ENCODE data around the gene ZFP57. TPM values are rescaled to one million over a fixed set of nuclear protein-coding genes. Genes with fewer than 3 reads are reported as not detected.

ZFP57 gene
- total RNA-seq, 1 experiment from 2014 or later = 6.4 TPM

DNA sequence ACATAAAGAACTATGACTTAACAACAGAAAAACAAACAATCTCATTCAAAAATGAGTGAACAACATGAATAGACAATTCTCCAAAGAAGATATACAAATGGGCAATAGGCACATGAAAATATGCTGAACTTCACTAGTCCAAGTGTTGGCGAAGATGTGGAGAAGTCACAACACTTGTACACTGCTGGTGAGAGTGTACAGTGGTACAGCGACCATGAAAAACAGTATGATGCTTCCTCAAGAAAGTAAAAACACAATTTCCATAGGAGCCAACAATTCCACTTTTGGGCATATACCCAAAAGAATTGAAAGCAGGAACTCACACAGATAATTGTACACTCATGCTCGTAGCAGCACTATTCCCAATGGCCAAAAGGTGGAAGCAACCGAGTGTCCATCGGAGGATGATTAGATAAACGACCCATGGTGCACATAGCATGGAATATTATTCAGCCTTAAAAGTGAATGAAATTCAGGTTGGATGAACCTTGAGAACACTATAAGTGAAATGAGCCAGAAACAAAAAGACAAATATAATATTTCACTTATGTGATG is 48.9 kb upstream of the ZFP57 start:
- DNase-seq (ENCODE audit: low spot score) (no peak), ATAC-seq (no peak)
- CTCF ChIA-PET = no interaction called here
- Mint-ChIP-seq H3K27me3 (ENCODE audit: low read depth) (peaks cover 65% of the 10 kb centered on the region), H3K36me3 (no peaks in the 10 kb centered on the region; the same call in 1 of the 2 replicates), H3K9me3 (no peaks in the 10 kb centered on the region), H3K4me3 (no peak overlapping the region), H3K4me1 (no peaks in the 10 kb centered on the region), H3K27ac (no peak overlapping the region)
- POLR2A ChIA-PET = no interaction called here
- no peak for TF ChIP-seq CREB1 (CRISPR knock-in tag; IDR thresholded peaks at IDR 0.05)
- TF ChIP-seq ZNF423 (CRISPR knock-in tag; IDR thresholded peaks at IDR 0.05) = no peak
- TF ChIP-seq, protein P1, sequence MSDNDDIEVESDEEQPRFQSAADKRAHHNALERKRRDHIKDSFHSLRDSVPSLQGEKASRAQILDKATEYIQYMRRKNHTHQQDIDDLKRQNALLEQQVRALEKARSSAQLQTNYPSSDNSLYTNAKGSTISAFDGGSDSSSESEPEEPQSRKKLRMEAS (CRISPR knock-in tag; IDR thresholded peaks at IDR 0.05) = no peak
- TF ChIP-seq ZNF121 (CRISPR knock-in tag; IDR thresholded peaks at IDR 0.05) = no peak
- TF ChIP-seq, protein P2, sequence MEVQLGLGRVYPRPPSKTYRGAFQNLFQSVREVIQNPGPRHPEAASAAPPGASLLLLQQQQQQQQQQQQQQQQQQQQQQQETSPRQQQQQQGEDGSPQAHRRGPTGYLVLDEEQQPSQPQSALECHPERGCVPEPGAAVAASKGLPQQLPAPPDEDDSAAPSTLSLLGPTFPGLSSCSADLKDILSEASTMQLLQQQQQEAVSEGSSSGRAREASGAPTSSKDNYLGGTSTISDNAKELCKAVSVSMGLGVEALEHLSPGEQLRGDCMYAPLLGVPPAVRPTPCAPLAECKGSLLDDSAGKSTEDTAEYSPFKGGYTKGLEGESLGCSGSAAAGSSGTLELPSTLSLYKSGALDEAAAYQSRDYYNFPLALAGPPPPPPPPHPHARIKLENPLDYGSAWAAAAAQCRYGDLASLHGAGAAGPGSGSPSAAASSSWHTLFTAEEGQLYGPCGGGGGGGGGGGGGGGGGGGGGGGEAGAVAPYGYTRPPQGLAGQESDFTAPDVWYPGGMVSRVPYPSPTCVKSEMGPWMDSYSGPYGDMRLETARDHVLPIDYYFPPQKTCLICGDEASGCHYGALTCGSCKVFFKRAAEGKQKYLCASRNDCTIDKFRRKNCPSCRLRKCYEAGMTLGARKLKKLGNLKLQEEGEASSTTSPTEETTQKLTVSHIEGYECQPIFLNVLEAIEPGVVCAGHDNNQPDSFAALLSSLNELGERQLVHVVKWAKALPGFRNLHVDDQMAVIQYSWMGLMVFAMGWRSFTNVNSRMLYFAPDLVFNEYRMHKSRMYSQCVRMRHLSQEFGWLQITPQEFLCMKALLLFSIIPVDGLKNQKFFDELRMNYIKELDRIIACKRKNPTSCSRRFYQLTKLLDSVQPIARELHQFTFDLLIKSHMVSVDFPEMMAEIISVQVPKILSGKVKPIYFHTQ (CRISPR knock-in tag; IDR thresholded peaks at IDR 0.05) = no peak
- TF ChIP-seq SP1 (CRISPR knock-in tag; conservative IDR thresholded peaks at IDR 0.05) = no peak
- TF ChIP-seq, protein P3, sequence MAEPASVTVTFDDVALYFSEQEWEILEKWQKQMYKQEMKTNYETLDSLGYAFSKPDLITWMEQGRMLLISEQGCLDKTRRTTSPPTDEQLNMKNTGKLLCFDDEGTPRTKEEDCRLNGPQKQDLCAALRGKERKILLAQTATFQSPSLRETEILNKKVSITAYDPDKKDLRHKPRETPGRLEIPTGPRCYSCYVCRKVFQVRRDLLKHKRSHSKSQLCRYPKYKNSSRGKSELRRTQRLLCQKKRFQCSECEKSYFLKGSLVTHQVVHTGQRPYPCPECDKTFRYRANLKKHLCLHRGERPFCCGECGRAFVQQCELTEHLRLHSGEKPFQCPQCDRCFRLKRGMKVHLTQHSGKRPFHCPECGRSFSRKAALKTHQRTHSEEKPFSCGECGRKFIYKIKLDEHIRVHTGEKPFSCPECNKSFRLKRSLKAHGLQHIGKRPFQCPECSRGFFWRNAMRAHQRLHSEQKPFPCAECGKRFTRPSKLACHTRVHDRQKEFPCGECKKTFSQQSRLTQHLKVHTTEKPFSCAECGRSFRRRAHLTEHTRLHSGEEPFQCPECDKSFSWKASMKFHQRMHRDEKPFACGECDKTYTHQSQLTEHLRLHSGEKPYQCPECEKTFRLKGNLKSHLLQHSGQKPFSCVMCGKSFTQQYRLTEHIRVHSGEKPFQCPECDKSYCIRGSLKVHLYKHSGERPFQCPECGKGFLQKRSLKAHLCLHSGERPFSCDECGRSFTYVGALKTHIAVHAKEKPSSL (CRISPR knock-in tag; conservative IDR thresholded peaks at IDR 0.05) = no peak
- TF ChIP-seq ATF1 (CRISPR knock-in tag; IDR thresholded peaks at IDR 0.05) = no peak
- no peak for TF ChIP-seq IRF2 (CRISPR knock-in tag; IDR thresholded peaks at IDR 0.05; ENCODE audit: borderline replicate concordance, low read depth)
- TF ChIP-seq ZNF396 (CRISPR knock-in tag; IDR thresholded peaks at IDR 0.05; ENCODE audit: borderline replicate concordance) = no peak
- TF ChIP-seq, protein P4, sequence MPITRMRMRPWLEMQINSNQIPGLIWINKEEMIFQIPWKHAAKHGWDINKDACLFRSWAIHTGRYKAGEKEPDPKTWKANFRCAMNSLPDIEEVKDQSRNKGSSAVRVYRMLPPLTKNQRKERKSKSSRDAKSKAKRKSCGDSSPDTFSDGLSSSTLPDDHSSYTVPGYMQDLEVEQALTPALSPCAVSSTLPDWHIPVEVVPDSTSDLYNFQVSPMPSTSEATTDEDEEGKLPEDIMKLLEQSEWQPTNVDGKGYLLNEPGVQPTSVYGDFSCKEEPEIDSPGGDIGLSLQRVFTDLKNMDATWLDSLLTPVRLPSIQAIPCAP (CRISPR knock-in tag; IDR thresholded peaks at IDR 0.05) = no peak
- TF ChIP-seq, protein P5, sequence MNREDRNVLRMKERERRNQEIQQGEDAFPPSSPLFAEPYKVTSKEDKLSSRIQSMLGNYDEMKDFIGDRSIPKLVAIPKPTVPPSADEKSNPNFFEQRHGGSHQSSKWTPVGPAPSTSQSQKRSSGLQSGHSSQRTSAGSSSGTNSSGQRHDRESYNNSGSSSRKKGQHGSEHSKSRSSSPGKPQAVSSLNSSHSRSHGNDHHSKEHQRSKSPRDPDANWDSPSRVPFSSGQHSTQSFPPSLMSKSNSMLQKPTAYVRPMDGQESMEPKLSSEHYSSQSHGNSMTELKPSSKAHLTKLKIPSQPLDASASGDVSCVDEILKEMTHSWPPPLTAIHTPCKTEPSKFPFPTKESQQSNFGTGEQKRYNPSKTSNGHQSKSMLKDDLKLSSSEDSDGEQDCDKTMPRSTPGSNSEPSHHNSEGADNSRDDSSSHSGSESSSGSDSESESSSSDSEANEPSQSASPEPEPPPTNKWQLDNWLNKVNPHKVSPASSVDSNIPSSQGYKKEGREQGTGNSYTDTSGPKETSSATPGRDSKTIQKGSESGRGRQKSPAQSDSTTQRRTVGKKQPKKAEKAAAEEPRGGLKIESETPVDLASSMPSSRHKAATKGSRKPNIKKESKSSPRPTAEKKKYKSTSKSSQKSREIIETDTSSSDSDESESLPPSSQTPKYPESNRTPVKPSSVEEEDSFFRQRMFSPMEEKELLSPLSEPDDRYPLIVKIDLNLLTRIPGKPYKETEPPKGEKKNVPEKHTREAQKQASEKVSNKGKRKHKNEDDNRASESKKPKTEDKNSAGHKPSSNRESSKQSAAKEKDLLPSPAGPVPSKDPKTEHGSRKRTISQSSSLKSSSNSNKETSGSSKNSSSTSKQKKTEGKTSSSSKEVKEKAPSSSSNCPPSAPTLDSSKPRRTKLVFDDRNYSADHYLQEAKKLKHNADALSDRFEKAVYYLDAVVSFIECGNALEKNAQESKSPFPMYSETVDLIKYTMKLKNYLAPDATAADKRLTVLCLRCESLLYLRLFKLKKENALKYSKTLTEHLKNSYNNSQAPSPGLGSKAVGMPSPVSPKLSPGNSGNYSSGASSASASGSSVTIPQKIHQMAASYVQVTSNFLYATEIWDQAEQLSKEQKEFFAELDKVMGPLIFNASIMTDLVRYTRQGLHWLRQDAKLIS (CRISPR knock-in tag; IDR thresholded peaks at IDR 0.05; ENCODE audit: borderline replicate concordance) = no peak

DNA sequence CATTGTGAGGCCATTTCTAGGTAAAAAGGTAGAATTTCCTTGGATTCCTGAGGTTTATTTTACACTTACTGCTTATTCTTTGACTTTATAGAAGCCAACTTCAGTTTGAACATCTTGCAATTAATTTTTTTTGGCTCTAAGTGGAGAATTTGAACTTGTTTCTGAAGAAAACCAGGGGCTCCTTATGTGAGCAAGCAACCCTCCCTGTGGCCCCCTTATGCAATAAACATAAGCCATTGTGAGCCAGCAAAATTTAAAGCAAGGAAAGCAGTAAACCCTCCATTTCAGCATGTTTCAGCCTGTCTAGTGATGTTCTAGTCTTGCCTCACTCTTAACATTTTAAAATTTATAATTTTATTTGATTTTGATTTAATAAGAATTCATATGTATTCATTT is 47.9 kb upstream of the ZFP57 start:
- Mint-ChIP-seq H3K36me3 (no peaks in the 10 kb centered on the region; the same call in 1 of the 2 replicates), H3K4me1 (0 out of 2 replicates have a peak, but pooled peaks cover 3% of the 10 kb centered on the region), H3K4me3 (no peak overlapping the region), H3K9me3 (no peaks in the 10 kb centered on the region), H3K27me3 (ENCODE audit: low read depth) (peaks cover 72% of the 10 kb centered on the region), H3K27ac (no peak overlapping the region)
- POLR2A ChIA-PET = no interaction called here
- ATAC-seq (no peak), DNase-seq (ENCODE audit: low spot score) (no peak)
- CTCF ChIA-PET = interaction anchor here (2.1 kb wide), 1 partner anchor 9 kb away, joined by 8 read pairs; no protein-coding TSS in a partner anchor
- TF ChIP-seq ZNF121 (CRISPR knock-in tag; IDR thresholded peaks at IDR 0.05) (no peak), ZNF138 (CRISPR knock-in tag; conservative IDR thresholded peaks at IDR 0.05) (no peak), TP53 (CRISPR knock-in tag; IDR thresholded peaks at IDR 0.05) (no peak), ZNF416 (CRISPR knock-in tag; IDR thresholded peaks at IDR 0.05) (no peak)
- TF ChIP-seq, protein P6, sequence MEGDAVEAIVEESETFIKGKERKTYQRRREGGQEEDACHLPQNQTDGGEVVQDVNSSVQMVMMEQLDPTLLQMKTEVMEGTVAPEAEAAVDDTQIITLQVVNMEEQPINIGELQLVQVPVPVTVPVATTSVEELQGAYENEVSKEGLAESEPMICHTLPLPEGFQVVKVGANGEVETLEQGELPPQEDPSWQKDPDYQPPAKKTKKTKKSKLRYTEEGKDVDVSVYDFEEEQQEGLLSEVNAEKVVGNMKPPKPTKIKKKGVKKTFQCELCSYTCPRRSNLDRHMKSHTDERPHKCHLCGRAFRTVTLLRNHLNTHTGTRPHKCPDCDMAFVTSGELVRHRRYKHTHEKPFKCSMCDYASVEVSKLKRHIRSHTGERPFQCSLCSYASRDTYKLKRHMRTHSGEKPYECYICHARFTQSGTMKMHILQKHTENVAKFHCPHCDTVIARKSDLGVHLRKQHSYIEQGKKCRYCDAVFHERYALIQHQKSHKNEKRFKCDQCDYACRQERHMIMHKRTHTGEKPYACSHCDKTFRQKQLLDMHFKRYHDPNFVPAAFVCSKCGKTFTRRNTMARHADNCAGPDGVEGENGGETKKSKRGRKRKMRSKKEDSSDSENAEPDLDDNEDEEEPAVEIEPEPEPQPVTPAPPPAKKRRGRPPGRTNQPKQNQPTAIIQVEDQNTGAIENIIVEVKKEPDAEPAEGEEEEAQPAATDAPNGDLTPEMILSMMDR (IDR thresholded peaks at IDR 0.05) = no peak
- TF ChIP-seq, protein P7, sequence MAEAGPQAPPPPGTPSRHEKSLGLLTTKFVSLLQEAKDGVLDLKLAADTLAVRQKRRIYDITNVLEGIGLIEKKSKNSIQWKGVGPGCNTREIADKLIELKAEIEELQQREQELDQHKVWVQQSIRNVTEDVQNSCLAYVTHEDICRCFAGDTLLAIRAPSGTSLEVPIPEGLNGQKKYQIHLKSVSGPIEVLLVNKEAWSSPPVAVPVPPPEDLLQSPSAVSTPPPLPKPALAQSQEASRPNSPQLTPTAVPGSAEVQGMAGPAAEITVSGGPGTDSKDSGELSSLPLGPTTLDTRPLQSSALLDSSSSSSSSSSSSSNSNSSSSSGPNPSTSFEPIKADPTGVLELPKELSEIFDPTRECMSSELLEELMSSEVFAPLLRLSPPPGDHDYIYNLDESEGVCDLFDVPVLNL (CRISPR knock-in tag; IDR thresholded peaks at IDR 0.05; ENCODE audit: borderline replicate concordance, low read depth) = no peak
- TF ChIP-seq, protein P8, sequence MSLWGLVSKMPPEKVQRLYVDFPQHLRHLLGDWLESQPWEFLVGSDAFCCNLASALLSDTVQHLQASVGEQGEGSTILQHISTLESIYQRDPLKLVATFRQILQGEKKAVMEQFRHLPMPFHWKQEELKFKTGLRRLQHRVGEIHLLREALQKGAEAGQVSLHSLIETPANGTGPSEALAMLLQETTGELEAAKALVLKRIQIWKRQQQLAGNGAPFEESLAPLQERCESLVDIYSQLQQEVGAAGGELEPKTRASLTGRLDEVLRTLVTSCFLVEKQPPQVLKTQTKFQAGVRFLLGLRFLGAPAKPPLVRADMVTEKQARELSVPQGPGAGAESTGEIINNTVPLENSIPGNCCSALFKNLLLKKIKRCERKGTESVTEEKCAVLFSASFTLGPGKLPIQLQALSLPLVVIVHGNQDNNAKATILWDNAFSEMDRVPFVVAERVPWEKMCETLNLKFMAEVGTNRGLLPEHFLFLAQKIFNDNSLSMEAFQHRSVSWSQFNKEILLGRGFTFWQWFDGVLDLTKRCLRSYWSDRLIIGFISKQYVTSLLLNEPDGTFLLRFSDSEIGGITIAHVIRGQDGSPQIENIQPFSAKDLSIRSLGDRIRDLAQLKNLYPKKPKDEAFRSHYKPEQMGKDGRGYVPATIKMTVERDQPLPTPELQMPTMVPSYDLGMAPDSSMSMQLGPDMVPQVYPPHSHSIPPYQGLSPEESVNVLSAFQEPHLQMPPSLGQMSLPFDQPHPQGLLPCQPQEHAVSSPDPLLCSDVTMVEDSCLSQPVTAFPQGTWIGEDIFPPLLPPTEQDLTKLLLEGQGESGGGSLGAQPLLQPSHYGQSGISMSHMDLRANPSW (CRISPR knock-in tag; conservative IDR thresholded peaks at IDR 0.05; ENCODE audit: low read depth) = no peak

Measured in WTC11 (cell line).